ENCODE data around the gene GPR107. TPM values are rescaled to one million over a fixed set of nuclear protein-coding genes. Genes with fewer than 3 reads are reported as not detected.

GPR107 gene
- total RNA-seq, 4 donors from 2014 or later: 19.9 to 34.7 (median 30.8) TPM

DNA sequence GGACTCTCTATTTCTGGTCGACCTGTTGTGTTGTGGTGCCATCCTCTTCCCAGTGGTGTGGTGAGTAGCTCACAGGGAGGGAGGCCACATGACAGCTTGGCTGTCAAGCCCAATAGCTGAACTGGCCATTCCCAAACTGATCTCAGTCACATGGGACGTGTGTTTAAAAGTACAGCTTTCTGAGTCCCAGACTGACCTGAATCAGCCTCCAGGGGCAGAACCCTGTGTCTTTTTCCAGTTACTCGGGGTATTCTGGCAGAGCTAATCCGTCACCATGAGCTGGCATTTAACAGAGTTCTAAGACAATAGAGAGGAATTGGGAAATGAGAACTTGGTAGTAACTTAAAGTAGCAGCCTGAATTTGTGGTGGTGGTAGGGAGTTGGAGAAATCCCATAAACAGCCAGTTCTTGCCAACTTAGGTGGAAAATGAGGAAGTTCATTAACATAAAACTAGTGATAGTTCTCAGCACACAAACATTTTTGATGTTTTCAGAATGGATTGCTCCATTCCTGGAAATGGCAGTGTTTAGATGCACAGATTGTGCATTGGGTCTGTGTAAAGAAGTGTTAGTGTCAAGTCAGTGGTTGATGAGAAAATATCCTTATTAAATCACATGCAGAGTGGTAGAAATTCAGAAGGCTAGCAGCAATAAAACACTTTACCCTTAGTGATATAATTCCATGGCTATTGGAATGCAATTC is 50.9 kb downstream of the GPR107 start:
- Histone ChIP-seq H3K36me3 (peaks cover 31 to 87% (median 75%) of the 10 kb centered on the region in 4 donors), H3K9me3 (no peaks in the 10 kb centered on the region)
- intact Hi-C loops (cut with DNase I): no loop called here

DNA sequence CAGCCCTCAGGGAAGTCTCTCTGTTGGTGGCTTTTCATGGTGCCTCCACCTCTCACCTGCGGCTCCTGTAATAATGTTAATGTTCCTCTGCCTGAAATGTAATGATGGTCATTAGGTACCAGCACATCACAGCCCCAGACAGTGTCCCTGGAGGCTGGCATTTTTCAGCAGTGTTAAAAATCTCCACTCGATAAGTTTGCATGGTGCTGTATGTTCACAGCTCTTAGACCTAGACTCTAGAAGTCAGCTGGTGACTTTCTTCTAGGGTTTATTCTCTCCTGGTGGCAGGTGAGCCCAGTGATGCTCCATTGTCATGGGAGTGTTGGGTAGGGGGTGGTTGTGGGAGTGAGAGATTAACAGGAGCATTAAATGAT is 53.1 kb downstream of the GPR107 start:
- peak overlapping the region; percentile 42 to 79 (median 59) for H3K27ac ChIP-seq (replicated peaks in 1 of 4)
- H3K4me1 ChIP-seq: peaks cover 0 to 38% (median 19%) of the 10 kb centered on the region in 4 donors
- intact Hi-C loops (cut with DNase I): loop anchor here (2.0 kb wide), 2 partner anchors 130 to 236 kb away; no protein-coding TSS in a partner anchor
- DNase-seq (ENCODE audit: extremely low spot score): no peak
- no peaks in the 10 kb centered on the region for H3K27me3 ChIP-seq
- no peaks in the 10 kb centered on the region for H3K9me3 ChIP-seq
- no peak for TF ChIP-seq EP300 (IDR thresholded peaks at IDR 0.05)
- no peak for TF ChIP-seq POLR2A (IDR thresholded peaks at IDR 0.05; ENCODE audit: low read depth)
- TF ChIP-seq, protein P1, sequence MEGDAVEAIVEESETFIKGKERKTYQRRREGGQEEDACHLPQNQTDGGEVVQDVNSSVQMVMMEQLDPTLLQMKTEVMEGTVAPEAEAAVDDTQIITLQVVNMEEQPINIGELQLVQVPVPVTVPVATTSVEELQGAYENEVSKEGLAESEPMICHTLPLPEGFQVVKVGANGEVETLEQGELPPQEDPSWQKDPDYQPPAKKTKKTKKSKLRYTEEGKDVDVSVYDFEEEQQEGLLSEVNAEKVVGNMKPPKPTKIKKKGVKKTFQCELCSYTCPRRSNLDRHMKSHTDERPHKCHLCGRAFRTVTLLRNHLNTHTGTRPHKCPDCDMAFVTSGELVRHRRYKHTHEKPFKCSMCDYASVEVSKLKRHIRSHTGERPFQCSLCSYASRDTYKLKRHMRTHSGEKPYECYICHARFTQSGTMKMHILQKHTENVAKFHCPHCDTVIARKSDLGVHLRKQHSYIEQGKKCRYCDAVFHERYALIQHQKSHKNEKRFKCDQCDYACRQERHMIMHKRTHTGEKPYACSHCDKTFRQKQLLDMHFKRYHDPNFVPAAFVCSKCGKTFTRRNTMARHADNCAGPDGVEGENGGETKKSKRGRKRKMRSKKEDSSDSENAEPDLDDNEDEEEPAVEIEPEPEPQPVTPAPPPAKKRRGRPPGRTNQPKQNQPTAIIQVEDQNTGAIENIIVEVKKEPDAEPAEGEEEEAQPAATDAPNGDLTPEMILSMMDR (IDR thresholded peaks at IDR 0.05): no peak
- TF ChIP-seq POLR2AphosphoS5 (IDR thresholded peaks at IDR 0.05): no peak
- 92% methylated on average over 2 of the region's 2 CpGs for WGBS
- peaks cover 17 to 90% (median 73%) of the 10 kb centered on the region in 4 donors for H3K36me3 ChIP-seq
- H3K4me3 ChIP-seq: no peak overlapping the region

More for the DNA sequence above, 50.9 kb downstream of the GPR107 start:
- Histone ChIP-seq H3K4me3 (no peak overlapping the region), H3K27me3 (no peaks in the 10 kb centered on the region), H3K4me1 (peaks cover 0 to 30% (median 19%) of the 10 kb centered on the region in 4 donors), H3K27ac (replicated peaks in 1 of 4) (peak overlapping the region; percentile 18 to 79 (median 56))
- DNase-seq (ENCODE audit: extremely low spot score): no peak
- 65% methylated on average over 4 of the region's 4 CpGs for WGBS
- TF ChIP-seq POLR2A (IDR thresholded peaks at IDR 0.05; ENCODE audit: low read depth): no peak
- TF ChIP-seq EP300 (IDR thresholded peaks at IDR 0.05): no peak
- no peak for TF ChIP-seq POLR2AphosphoS5 (IDR thresholded peaks at IDR 0.05)
- TF ChIP-seq, protein P1 (IDR thresholded peaks at IDR 0.05): no peak

DNA sequence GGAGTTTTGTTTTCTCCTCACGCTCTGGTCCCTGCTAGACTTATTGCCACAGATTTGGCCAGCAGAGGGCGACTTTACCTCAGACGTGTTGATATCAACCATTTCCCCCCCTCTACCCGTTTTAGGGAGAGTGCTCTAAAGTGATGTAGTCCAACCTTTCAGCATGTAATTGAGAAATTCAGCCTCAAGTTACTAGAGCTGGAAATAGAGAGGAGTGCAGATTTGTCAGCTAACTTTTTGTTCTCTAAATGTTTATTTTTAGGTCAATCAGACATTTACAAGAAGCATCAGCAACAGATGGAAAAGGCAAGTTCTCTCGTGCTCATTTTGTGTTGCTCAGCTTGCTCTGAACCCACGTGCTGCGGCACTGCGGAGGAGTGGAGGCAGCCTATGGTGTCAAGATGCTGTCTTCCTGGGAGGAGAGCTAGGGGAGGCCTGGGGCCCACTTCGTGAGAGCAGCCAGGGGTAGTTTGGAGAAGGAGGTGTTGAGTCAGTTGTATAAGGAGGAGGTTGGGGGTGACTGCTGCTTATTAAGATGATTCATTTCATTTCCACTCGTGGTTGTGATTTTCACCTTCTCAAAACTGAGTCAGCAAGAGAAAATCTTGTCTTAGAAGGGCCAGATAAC is 53.6 kb downstream of the GPR107 start:
- Histone ChIP-seq H3K27ac (replicated peaks in 1 of 4) (peak overlapping the region; percentile 64 to 79 (median 70)), H3K9me3 (no peaks in the 10 kb centered on the region), H3K36me3 (peaks cover 19 to 88% (median 74%) of the 10 kb centered on the region in 4 donors), H3K27me3 (no peaks in the 10 kb centered on the region), H3K4me1 (peaks cover 0 to 34% (median 18%) of the 10 kb centered on the region in 4 donors), H3K4me3 (no peak overlapping the region)
- intact Hi-C loops (cut with DNase I): loop anchor here (2.0 kb wide), 2 partner anchors 129 to 235 kb away; no protein-coding TSS in a partner anchor
- peak; percentile 95 for DNase-seq (ENCODE audit: extremely low spot score)
- TF ChIP-seq, protein P1 (IDR thresholded peaks at IDR 0.05): peak; percentile 80 to 86 (median 84)
- TF ChIP-seq POLR2A (IDR thresholded peaks at IDR 0.05; ENCODE audit: low read depth) (no peak), POLR2AphosphoS5 (IDR thresholded peaks at IDR 0.05) (peak; percentile 29 to 49)
- 19% methylated on average over 10 of the region's 10 CpGs for WGBS

DNA sequence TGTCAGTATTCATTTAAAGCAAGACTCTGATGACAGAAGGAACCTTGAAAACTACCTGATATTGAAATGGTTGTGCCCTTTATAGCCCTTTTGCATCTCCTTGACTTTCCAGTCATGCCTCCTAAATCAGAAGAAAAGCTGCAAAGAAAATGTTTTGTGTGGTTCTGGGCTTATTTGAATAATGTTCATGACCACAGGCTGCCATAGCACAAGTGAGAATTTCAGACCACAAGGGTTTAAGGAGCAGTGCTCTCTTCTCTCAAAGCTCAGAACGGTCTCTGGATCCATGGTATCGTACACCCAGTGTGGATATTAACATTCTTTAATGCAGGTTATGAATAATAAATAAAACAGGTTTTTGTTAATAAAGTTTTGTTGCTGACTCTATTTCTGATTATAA is 54.2 kb downstream of the GPR107 start:
- WGBS: 87% methylated on average over 2 of the region's 2 CpGs
- H3K27ac ChIP-seq (replicated peaks in 1 of 4): peak overlapping the region; percentile 64 to 79 (median 70)
- no peak overlapping the region for H3K4me3 ChIP-seq
- no peaks in the 10 kb centered on the region for H3K27me3 ChIP-seq
- DNase-seq (ENCODE audit: extremely low spot score): no peak
- H3K36me3 ChIP-seq: peaks cover 19 to 82% (median 71%) of the 10 kb centered on the region in 4 donors
- H3K4me1 ChIP-seq: peaks cover 0 to 34% (median 17%) of the 10 kb centered on the region in 4 donors
- H3K9me3 ChIP-seq: no peaks in the 10 kb centered on the region
- intact Hi-C loops (cut with DNase I): loop anchor here (2.0 kb wide), 2 partner anchors 129 to 235 kb away; no protein-coding TSS in a partner anchor
- TF ChIP-seq POLR2AphosphoS5 (IDR thresholded peaks at IDR 0.05): no peak
- TF ChIP-seq, protein P1 (IDR thresholded peaks at IDR 0.05): no peak
- no peak for TF ChIP-seq POLR2A (IDR thresholded peaks at IDR 0.05; ENCODE audit: low read depth)
- no peak for TF ChIP-seq EP300 (IDR thresholded peaks at IDR 0.05)

Measured in esophagus muscularis mucosa (tissue), 4 donors.